ENCODE measurements around the gene SPATA19.

DNA sequence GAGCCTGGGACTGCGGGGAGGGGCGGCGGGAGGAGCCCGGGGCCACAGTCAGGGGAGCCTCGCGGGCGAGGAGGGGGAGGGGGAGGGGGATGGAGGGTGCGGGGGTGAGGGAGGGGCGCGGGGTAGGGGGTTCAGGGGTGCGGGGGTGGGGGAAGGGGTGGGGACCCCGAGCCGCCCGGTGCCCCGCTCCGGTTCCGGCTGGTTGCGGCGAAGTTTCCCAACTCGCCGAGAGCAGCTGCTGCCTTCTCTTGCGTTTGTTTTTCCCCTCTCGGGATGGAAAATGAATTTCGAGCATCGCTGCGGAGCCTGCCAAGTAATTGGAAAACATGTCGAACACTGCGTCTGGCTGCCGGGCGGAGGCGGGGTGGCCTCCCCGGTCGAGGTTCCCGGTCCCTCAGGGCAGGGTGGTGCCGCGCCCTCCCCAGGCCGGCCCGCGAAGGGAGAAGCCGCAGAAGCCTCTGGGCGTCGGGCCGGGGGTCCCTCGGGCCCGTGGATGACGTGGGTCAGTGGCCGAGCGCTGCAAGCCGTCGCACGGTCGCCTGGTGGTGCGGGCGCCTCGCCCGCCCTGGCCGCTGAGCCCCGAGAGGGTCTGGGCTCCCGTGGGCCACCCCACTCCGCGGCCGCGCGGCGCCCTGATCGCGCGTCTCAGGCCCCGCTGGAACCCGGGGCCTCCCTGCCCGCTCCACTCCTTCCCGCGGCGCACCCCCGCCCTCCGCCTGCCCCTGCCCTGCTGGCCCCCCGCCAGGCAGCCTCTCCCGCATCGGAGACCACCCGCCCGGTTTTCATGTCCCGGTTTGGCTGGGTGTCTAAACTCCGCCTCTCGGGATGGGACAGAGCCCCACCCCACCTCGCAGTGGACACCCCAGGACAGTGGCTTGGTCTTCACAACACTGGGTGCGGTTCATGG is 12.1 kb downstream of the SPATA19 start:
- TF ChIP-seq, protein P1, sequence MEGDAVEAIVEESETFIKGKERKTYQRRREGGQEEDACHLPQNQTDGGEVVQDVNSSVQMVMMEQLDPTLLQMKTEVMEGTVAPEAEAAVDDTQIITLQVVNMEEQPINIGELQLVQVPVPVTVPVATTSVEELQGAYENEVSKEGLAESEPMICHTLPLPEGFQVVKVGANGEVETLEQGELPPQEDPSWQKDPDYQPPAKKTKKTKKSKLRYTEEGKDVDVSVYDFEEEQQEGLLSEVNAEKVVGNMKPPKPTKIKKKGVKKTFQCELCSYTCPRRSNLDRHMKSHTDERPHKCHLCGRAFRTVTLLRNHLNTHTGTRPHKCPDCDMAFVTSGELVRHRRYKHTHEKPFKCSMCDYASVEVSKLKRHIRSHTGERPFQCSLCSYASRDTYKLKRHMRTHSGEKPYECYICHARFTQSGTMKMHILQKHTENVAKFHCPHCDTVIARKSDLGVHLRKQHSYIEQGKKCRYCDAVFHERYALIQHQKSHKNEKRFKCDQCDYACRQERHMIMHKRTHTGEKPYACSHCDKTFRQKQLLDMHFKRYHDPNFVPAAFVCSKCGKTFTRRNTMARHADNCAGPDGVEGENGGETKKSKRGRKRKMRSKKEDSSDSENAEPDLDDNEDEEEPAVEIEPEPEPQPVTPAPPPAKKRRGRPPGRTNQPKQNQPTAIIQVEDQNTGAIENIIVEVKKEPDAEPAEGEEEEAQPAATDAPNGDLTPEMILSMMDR (IDR thresholded peaks at IDR 0.05) = no peak
- TF ChIP-seq TCF7L2 (IDR thresholded peaks at IDR 0.05; ENCODE audit: low read depth, low read length) = no peak
- no peak for TF ChIP-seq SIN3A (IDR thresholded peaks at IDR 0.05; ENCODE audit: borderline replicate concordance, insufficient read depth, low read depth, low read length)
- TF ChIP-seq, protein P2, sequence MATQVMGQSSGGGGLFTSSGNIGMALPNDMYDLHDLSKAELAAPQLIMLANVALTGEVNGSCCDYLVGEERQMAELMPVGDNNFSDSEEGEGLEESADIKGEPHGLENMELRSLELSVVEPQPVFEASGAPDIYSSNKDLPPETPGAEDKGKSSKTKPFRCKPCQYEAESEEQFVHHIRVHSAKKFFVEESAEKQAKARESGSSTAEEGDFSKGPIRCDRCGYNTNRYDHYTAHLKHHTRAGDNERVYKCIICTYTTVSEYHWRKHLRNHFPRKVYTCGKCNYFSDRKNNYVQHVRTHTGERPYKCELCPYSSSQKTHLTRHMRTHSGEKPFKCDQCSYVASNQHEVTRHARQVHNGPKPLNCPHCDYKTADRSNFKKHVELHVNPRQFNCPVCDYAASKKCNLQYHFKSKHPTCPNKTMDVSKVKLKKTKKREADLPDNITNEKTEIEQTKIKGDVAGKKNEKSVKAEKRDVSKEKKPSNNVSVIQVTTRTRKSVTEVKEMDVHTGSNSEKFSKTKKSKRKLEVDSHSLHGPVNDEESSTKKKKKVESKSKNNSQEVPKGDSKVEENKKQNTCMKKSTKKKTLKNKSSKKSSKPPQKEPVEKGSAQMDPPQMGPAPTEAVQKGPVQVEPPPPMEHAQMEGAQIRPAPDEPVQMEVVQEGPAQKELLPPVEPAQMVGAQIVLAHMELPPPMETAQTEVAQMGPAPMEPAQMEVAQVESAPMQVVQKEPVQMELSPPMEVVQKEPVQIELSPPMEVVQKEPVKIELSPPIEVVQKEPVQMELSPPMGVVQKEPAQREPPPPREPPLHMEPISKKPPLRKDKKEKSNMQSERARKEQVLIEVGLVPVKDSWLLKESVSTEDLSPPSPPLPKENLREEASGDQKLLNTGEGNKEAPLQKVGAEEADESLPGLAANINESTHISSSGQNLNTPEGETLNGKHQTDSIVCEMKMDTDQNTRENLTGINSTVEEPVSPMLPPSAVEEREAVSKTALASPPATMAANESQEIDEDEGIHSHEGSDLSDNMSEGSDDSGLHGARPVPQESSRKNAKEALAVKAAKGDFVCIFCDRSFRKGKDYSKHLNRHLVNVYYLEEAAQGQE (IDR thresholded peaks at IDR 0.05; ENCODE audit: insufficient read depth in 1 of 2, low read depth in 2 of 2, low read length in 1 of 2) = no peak
